ENCODE measurements around the gene SRC. TPM values are rescaled to one million over a fixed set of nuclear protein-coding genes. Genes with fewer than 3 reads are reported as not detected.

The SRC gene
- total RNA-seq, 4 donors from 2014 or later = 18.8 to 39.5 (median 26.0) TPM

- Histone ChIP-seq H3K27me3 (peaks cover 35% of the 10 kb centered on the region), H3K27ac (no peak overlapping the region), H3K4me3 (no peak overlapping the region), H3K4me1 (peaks cover 9% of the 10 kb centered on the region), H3K36me3 (no peaks in the 10 kb centered on the region), H3K9me3 (no peaks in the 10 kb centered on the region)
- DNase-seq (ENCODE audit: low spot score in 2 of 2) = no peak
- 62% methylated on average over 20 of the region's 22 CpGs for WGBS
- no peak for TF ChIP-seq CTCF (IDR thresholded peaks at IDR 0.05)
- no peak for TF ChIP-seq POLR2A (IDR thresholded peaks at IDR 0.05)
- TF ChIP-seq POLR2AphosphoS5 (IDR thresholded peaks at IDR 0.05) = no peak
- no peak for TF ChIP-seq EP300 (IDR thresholded peaks at IDR 0.05)
These were observed 71.9 kb downstream of the SRC start for GRCh38 chr20:37417617-37418467.

- WGBS = 35% methylated on average over 2 of the region's 2 CpGs
- DNase-seq (ENCODE audit: low spot score in 2 of 2) = no peak
- Histone ChIP-seq H3K36me3 (no peaks in the 10 kb centered on the region), H3K27me3 (peaks cover 38% of the 10 kb centered on the region), H3K4me1 (peaks cover 9% of the 10 kb centered on the region), H3K4me3 (no peak overlapping the region), H3K9me3 (no peaks in the 10 kb centered on the region), H3K27ac (no peak overlapping the region)
- no peak for TF ChIP-seq EP300 (IDR thresholded peaks at IDR 0.05)
- no peak for TF ChIP-seq POLR2AphosphoS5 (IDR thresholded peaks at IDR 0.05)
- no peak for TF ChIP-seq CTCF (IDR thresholded peaks at IDR 0.05)
- no peak for TF ChIP-seq POLR2A (IDR thresholded peaks at IDR 0.05)
These were observed 72.7 kb downstream of the SRC start for GRCh38 chr20:37418591-37419109.

- peaks cover 33% of the 10 kb centered on the region for H3K27me3 ChIP-seq
- 92% methylated on average over 3 of the region's 3 CpGs for WGBS
- no peaks in the 10 kb centered on the region for H3K36me3 ChIP-seq
- no peak for TF ChIP-seq POLR2AphosphoS5 (IDR thresholded peaks at IDR 0.05)
- no peak for TF ChIP-seq CTCF (IDR thresholded peaks at IDR 0.05)
- TF ChIP-seq EP300 (IDR thresholded peaks at IDR 0.05) = no peak
- TF ChIP-seq POLR2A (IDR thresholded peaks at IDR 0.05) = no peak
- no peak overlapping the region for H3K27ac ChIP-seq
- peaks cover 4% of the 10 kb centered on the region for H3K4me1 ChIP-seq
- no peak for DNase-seq (ENCODE audit: low spot score in 2 of 2)
- H3K4me3 ChIP-seq = no peak overlapping the region
- no peaks in the 10 kb centered on the region for H3K9me3 ChIP-seq
These were observed 73.4 kb downstream of the SRC start for GRCh38 chr20:37419307-37419706.

- Histone ChIP-seq H3K27me3 (peaks cover 35% of the 10 kb centered on the region), H3K4me1 (peaks cover 4% of the 10 kb centered on the region), H3K9me3 (no peaks in the 10 kb centered on the region), H3K27ac (no peak overlapping the region), H3K36me3 (no peaks in the 10 kb centered on the region), H3K4me3 (no peak overlapping the region)
- 87% methylated on average over 13 of the region's 13 CpGs for WGBS
- no peak for DNase-seq (ENCODE audit: low spot score in 2 of 2)
- TF ChIP-seq CTCF (IDR thresholded peaks at IDR 0.05) (no peak), POLR2AphosphoS5 (IDR thresholded peaks at IDR 0.05) (no peak), POLR2A (IDR thresholded peaks at IDR 0.05) (no peak), EP300 (IDR thresholded peaks at IDR 0.05) (no peak)
These were observed 74.0 kb downstream of the SRC start for GRCh38 chr20:37419774-37420542.

- WGBS = 88% methylated on average over 13 of the region's 13 CpGs
- peaks cover 34% of the 10 kb centered on the region for H3K27me3 ChIP-seq
- no peak overlapping the region for H3K4me3 ChIP-seq
These were observed 74.7 kb downstream of the SRC start for GRCh38 chr20:37420610-37421009.

More at GRCh38 chr20:37420610-37421009, 74.7 kb downstream of the SRC start:
- Histone ChIP-seq H3K36me3 (no peaks in the 10 kb centered on the region), H3K4me1 (peaks cover 4% of the 10 kb centered on the region), H3K9me3 (no peaks in the 10 kb centered on the region), H3K27ac (no peak overlapping the region)
- DNase-seq (ENCODE audit: low spot score in 2 of 2) = no peak
- TF ChIP-seq EP300 (IDR thresholded peaks at IDR 0.05) (no peak), POLR2AphosphoS5 (IDR thresholded peaks at IDR 0.05) (no peak), POLR2A (IDR thresholded peaks at IDR 0.05) (no peak), CTCF (IDR thresholded peaks at IDR 0.05) (no peak)

Measured in suprapubic skin (tissue), 4 donors.